UCSD-AML1 (cell line): ENCODE data around the gene BRME1.
"Not testable (repeated sequence)": the region's sequence is repeated elsewhere in the genome, so short reads cannot be mapped to it uniquely, and the experiment has no call there.

Experiments
- DNase-seq: peaks from one replicate; lab custom pipeline; 2025; ENCODE audit not compliant: unreplicated experiment; lab: John Stamatoyannopoulos, UW

BRME1 gene

DNA sequence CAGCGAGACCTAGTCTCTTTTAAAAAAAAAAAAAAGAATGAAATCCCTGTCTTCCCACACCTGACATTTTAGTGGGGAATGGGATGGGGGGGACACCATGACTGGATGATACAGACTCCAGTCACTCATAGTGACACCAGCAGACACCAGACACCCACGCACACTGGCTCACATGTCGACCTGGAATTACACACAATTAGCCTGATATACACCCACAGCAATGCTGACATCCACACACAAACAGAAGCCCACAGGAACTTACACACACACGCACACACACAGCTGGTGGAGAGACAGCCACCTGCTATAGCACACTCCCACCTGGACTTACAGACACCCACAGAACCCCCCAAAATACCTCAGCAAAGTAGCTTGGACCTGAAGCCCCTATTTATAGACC lies 37.3 kb downstream of the BRME1 start:
- no peak for DNase-seq

DNA sequence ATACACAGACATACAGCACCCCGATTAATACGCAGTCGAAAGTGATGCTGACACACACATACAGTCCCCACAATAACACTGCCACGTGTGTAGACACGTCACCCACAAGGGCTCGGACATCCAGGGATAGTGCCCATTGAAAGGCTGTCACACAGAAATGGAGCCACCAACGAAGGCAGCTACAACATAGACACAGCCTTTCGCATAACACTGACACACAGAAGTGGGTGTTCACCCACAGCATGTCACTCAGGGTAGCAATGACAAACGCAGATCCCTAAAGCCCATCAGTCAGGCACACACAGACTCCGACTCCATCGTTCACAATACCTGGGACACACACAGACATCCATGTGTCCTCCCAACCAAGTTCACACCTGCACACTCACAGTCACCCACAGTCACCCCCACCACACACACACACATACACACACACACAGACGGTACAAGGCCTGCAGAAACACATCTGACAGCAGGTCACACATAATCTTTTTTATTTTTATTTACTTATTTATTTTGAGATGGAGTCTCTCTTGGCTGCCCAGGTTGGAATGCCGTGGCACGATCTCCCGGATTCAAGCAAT lies 39.4 kb downstream of the BRME1 start:
- no peak for DNase-seq

DNA sequence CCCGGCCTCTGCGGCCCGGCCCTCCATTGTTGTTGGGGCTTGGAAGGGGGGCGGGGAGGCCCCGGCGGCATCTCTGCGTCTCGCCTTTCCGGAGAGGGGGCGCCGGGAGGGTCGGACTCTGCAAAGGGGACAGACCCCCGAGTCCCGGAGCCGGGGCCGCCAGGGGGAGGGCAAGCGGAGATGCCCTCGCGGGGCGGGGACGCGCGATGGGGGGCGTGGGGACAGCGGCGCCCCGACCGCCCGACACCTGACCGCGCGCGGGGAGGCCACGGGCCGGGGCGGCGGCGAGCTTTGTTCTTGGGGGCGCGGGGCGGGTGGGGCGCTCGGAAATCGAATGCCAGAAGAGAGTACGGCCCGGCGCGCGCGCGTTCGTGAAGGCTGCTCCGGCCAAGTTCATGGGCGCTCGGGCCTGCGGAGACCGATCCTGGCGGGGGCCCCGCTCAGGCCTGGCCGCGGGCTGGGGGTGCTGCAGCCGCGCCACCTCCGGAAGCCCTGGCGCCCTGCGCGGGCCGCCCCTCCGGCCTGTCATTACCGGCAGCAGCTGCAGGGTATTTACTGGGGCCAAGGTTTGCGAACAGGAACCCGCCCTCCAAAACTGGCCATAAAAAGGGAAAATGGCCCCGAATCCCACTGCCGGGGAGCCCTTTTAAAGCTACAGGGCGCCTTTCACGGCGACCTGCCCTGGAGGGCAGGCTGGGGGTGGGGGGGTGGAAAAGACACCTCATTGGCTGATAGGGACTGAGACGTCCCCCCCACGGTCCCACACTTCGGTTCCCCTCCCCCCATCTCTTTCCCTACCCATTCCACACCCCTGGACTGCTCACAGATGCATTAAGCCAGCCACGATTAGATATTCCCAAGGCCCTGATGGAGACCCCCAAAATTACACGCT lies 40.1 kb downstream of the BRME1 start:
- DNase-seq, result peak; percentile 51

DNA sequence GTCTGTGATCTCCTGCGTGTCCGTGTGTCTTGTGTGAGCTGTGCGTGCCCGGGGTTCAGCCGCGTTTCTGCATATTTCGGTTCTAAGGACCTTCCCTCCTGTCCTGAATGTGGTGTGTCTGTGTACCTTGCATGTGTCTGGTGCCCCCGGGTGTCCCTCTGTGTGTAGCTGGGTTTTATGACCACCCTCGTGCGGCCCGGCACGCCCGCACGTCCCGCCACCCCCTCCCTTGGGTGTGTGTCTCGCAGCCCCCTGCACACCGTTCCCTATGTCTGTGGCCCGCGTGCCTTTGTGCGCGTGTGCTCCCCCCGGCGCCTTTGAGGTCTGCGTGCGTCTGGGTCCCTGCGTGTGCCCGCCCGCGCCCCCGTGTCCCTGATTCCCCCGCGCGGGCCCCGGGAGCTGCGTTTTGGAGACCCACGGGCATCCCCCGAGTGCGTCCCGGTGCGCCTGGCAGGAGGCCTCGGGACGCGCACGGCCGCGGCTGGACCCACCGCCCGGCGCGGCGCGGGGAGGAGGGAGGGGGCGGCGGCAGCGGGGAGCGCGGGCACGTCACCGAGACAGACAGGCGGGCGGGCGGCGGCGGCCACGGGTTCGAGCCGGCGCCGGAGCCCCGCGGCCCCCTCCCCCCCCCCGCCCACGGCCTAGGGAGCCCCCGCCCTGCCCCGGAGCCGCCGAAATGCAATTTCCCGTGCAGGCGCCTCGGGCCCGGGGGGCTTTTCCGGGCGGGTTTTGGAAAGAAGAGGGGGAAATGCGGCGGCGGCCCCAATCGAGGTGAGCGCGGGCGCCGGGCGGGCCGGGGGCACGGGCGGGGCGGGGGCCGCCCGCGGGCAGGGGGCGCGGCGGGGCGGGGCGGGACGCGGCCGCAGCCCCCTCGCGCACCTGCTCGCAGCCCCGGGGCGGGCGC lies 41.0 kb downstream of the BRME1 start:
- DNase-seq, result no peak

DNA sequence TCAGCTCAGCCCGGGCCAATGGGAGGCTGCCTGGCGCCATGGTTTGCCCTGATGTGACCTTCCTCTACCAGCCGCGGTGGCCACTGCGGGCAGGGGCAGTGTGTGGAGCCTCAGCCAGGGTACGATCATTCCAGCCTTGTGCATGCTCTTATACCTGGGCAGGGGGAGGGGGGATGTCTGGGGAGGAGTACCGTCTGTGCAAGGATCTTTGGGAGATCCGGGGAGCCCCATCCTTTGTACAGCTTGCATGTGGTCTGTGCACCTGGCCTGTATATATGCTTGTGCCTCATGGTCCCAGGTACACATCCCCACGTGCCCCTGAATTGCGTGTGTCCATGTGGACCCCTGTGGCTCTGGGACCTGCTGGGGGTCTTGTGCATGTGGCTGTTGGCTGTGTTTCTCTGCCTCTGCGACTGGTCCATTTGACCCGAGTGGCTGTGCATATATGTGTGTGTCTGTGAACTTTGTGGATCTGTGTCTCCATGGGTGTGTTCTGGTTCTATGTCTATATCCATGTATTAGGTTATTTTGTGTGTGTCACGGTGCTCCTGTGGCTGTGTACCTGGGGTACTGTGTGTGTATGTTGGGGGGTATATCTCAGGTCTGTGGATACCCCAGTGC lies 41.8 kb downstream of the BRME1 start:
- no peak for DNase-seq

DNA sequence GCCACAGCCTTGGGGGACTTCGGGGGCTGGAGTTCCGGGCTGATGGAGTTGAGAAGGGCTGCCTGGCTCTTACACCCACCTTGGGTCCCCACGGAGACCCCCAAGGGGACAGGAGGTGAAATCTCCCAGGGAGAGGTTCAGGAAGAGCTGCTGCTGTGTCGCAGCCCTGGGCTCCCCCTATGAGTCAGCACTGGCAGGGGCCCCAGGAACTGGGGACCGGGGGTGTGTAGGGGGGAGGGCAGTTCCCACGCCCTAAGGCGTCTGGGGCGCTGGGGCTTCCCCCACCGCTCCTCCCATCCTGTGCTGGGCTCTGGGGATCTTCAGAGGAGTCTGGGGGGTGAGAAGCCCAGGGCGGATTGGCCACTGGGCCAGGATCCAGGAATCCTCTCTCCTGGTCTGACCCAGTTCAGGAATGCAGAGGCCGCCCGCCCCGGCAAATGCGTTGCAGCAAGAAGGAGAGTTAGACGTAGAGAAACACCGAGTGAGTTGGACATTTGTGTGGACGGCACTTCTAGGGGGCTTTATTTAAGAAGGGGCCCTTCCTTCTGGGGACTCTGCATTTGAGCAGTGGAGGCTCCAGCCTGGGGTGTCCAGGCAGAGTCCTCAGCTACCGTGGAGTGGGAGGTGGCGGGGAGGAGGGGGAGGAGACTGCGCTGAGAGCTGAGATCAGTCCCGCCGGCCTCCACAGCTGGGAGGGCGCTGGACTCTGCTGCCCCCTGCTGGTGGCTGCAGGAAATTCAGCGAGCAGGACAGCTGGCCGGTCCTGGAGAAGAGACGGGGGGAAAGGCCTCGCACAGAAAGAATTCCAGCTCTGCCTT lies 44.0 kb downstream of the BRME1 start:
- peak; percentile 90 for DNase-seq

DNA sequence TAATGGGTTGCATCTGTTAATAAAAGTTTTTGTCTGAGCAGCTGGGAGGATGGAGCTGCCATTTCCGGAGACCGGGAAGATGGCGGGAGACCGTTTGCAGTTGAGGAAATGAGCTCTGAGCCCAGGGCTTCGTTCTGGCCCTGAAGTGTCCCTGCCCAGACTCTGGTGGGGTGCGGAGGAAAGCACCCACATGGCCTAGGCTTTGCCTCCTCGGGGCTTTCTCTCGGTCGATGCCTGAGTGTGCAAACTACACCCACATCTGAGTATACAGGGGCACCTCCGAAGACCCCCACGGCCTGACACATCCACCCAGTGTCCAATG lies 44.6 kb downstream of the BRME1 start:
- DNase-seq, result peak; percentile 65

DNA sequence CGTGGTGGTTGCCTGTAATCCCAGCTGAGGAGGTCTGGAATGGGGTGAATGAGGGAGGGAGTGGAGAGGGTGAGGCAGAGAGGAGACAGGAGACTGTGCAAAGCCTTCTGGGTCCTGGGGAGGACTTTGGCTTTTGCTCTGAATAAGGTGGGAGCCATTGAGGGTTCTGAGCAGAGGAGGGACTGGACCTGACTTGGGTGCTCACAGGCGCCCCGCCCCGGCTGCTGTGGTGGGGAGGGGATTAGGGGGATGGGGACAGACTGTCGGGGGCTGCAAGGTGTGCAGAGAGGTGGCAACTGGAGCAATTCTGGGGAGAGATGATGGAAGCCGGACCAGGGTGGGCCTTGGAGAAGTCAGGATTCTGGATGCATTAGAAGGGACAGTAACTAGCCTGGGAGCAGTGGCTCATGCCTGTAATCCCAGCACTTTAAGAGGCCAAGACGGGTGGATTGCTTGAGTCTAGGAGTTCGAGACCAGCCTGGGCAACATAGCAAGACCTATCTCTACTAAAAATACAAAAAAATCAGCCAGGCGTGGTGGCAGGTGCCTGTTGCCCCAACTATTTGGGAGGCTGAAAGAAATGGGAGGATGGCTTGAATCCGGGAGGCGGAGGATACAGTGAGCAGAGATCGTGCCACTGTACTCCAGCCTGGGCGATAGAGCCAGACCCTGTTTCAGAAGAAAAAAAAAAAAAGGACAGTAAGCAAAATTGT lies 45.1 kb downstream of the BRME1 start:
- no peak for DNase-seq

DNA sequence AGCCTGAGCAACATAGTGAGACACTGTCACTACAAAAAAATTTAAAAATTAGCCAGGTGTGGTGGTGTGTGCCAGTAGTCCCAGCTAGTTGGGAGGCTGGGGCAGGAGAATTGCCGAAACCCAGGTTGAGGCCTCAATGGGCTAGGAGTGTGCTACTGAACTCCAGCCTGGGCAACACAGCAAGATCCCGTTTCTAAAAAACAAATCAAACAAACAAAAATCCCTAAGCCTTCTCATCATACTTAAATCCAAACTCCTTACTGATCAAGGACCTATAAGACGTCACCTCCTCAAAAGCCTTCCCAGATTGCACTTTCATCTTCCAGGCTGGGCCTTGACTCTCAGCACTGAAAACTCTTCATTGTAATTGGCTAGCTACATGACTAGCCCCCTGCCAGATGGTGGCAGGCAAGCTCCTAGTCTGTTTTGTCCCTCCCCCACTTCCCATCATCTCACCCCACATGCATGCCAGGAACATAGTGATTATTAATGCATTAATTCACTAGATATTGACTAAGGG lies 46.5 kb downstream of the BRME1 start:
- peak; percentile 31 for DNase-seq

DNA sequence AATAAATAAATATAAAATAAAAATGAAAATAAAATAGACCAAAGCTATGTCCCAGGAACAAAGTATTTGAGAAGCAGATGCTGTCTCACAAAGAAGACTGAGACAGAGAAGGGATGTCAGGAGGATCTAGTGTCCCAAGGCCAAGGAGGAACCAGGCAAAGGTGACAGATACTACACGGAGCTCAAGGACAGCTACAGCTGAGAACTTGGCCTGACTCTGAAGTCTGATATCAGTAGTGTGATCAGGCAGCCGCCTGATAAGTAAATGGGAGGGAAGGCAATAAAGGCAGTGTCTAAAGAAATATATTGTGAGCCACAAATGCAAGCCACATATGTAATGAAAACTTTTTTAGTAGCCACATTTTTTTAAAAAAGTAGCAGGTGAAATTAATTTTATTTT lies 49.4 kb downstream of the BRME1 start:
- no peak for DNase-seq

DNA sequence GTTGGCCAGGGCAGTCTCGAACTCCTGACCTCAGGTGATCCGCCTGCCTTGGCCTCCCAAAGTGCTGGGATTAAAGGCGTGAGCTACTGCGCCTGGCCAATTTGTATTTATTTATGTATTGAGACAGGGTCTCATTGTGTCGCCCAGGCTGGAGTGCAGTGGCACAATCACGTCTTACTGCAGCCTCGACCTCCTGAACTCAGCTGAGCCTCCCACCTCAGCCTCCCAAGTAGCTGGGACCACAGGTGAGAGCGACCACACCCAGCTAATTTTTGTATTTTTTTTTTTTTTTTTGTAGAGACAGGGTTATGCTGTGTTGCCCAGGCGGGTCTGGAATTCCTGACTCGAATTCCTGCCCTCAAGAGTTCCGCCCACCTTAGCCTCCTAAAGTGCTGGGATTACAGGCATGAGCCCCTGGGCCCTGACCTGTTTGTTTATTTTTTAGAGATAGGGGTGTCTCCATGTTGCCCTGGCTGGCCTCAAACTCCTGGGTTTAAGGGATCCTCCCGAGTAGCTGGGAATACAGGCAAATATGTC lies 53.7 kb downstream of the BRME1 start:
- not testable (repeated sequence) for DNase-seq

DNA sequence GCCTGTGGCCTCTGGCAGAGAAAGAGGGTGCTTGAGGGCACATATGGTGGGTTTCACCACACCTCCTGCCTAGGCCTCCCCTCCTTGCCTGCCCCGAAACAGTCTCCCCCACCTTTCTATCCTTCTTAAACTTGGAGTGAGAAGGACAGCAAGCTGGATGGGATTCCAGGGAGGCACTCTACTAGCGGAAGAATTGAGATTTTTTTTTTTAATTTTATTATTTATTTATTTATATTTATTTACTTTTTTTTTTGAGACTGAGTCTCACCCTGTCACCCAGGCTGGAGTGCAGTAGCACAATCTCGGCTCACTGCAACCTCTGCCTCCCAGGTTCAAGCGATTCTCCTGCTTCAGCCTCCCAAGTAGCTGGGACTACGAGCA lies 54.2 kb downstream of the BRME1 start:
- DNase-seq, result not testable (repeated sequence)

DNA sequence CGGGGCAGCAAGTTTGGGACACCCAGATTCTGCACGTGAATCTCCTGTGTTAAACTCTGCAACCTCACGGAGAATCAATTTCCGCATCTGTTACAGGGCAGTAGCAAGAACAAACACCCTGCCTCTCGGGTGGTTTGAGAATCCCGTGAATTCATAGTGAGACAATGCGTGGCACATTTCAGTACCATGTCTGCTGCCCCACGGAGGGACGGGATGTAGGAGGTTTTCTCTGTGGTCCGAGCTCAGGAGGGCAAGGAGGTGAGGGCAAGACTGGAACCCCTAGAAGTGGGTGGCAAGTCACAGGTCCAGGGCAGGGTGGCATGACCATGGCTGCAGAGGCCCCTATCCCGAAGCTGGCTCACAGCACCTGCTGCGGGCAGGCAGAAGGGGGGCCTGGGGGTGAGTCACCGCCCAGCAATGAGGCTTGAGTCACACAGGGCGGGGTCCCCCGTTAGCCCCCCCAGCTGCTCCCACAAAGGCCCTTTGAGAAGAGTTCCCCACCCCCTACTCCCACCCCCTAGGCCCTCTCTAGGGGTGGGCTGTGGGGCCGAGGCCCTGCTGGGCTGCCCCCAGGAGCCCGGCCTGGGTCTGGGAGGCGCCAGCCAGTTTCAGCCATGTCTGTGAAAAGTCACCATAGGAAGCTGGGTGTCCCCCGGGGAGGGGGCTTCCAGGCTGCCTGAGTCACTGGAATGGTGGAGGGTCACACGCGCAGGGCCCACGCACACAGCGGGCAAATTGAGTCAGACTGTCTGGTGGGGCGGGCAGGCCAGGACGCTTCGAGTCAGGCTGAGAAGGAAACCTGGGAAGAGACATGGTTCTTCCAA lies 54.8 kb downstream of the BRME1 start:
- DNase-seq, result no peak

DNA sequence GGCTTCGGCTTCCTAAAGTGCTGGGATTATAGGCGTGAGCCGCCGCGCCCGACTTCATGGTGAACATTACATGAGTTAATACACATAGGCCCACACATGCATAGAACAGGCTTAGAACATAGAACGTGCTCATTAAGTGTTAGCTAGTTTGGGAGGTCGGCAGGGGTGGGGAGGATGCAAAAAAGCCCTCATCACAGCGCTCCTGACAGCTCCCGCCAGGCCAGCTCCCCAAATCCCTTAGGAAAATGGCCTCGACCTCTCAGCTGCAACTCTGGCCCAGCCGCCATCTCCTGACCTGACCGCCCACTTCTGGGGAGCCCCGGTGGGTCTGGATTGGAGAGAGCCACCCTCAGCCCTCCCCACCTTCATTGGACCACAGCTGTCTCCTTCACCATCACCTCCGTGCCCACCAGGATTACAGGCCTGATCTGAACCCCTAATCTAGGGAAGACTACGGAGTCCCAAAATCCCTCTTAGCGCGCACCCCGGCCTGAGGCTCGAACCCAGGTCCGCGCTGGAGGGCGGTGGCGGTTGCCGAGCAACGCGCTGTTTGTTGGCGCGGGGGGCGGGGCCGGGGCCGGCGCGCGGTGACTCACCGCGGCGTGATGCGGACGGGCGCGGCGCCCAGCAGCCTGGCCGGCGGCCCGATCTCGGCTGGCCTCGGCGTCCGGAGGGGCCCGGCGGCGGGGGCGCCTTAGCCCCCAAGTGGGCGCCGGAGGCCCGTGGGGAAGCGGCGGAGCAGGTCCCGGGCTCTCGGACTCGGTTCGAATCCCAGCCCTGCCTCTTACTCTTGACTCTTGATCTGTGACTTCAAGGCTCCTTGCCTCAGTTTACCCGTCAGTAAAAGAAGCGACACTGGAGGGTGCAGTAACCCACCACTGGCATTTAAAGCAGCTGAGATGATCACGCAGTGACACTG lies 55.7 kb downstream of the BRME1 start:
- peak; percentile 82 for DNase-seq

DNA sequence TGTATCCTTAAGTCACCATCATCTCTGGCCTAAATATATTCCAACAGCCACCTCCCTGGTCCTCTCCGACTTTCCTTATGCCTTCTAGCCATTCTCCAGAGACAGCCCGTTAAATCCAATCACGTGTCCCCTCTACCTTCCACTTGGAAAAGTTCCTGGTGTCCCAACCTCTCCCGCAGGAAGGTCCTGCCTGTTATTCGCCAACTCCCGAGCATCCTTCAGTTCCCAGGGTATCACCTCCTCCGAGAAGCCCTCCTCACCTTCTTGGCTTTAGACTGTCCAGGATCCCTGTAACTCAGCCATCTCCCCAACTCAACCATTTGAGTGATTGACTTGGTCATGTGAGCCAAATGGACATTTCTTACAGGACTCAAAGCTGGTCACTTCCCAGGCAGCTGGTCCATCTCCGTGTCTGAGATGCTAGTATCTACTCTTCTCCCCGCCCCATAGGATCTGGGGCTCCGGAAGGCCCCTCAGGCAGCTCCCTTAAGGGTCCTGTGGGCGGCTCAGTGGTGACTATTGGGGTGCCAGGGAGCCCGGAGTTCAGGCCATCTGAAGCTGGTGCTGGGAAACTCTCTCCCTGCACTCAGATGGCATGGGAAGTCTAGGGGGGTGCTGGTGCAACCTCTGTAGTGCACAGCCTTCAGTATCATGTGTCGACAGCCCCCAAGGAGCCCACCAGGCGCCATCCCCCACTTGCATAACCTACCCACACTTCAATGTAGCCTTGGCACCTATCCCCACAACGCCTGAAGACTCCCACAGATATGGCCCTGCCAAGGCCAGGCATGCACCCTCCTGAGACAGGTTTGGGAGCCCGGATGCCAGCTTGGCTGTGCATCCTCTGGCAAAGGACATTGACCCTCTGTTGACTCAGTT lies 56.9 kb downstream of the BRME1 start:
- no peak for DNase-seq

DNA sequence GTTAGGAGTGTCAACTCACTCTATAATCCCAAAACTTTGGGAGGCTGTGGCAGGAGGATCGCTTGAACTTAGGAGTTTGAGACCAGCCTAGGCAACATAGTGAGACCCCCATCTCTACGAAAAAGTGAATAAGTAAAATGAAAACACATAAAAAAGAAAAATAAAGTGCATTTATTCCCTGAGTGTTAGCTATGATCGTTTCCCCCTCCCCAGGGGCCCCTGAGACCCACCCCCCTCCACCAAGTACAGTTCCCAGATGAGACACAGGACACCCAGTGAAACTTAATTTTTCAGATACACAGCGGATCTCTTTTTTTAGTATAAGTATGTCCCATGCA lies 57.6 kb downstream of the BRME1 start:
- DNase-seq, result no peak
